ENCODE measurements around the gene AKR7A2. TPM values are rescaled to one million over a fixed set of nuclear protein-coding genes. Genes with fewer than 3 reads are reported as not detected.
"Not testable (repeated sequence)": the region's sequence is repeated elsewhere in the genome, so short reads cannot be mapped to it uniquely, and the experiment has no call there.

AKR7A2 gene
- total RNA-seq, 4 donors from 2014 or later: 51.6 to 73.6 (median 59.0) TPM

DNA sequence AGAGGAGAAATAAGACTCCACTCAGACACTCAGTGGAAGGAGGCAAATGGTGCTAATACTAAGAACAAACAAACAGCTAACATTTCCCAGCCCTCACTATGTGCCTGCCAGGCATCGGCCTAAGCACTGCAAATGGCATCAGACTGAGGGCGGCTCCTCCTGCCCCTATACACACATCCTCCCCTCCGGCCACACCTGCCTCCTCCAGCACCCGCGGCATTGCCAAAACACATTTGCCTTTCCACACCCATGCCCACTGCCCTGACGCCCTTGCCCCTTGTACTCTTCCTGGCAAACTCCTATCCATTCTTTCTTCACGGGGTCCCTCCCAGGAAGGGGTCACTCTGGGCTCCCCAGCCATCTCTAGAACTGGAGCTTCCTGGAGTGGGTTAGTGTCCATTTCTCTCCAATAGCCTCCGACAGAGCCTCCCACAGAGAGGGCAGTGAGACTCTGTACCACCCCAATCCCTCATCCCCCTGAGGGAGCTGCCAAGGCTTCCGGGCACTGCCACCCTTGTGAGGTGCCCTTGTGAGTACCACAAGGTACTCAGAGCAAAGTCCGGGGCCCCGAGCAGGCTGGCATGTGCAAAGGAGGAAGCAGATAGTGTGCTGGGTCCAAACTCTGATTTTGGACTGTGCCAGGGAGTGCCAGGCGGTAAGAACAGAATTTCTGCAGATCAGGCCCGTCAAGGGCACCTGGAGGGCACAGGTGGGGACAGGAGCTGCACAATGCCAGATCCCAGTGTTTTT is 24.3 kb downstream of the AKR7A2 start:
- ATAC-seq (ENCODE audit: low FRiP score) (no peak), DNase-seq (ENCODE audit: low spot score) (no peak)
- TF ChIP-seq, protein P1, sequence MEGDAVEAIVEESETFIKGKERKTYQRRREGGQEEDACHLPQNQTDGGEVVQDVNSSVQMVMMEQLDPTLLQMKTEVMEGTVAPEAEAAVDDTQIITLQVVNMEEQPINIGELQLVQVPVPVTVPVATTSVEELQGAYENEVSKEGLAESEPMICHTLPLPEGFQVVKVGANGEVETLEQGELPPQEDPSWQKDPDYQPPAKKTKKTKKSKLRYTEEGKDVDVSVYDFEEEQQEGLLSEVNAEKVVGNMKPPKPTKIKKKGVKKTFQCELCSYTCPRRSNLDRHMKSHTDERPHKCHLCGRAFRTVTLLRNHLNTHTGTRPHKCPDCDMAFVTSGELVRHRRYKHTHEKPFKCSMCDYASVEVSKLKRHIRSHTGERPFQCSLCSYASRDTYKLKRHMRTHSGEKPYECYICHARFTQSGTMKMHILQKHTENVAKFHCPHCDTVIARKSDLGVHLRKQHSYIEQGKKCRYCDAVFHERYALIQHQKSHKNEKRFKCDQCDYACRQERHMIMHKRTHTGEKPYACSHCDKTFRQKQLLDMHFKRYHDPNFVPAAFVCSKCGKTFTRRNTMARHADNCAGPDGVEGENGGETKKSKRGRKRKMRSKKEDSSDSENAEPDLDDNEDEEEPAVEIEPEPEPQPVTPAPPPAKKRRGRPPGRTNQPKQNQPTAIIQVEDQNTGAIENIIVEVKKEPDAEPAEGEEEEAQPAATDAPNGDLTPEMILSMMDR (IDR thresholded peaks at IDR 0.05): no peak

DNA sequence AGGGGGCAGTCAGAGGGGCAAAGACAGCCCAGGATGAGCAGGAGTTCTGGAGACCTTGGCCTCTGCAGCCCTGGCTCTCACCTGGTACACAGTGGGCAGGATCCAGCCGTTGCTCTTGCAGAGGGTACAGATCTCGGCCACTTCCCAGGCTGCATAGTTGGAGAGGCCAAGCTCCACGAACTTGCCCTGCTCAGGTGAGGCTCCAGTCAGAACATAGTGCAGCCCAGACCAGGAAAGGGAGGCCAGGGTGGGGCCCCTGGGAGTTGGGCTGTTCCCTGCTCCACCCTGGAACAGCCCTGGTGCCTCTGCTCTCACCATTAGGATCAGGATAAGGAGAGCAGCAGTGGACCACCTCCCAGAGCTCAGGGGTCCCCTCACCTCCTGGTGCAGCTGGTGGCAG is 26.1 kb downstream of the AKR7A2 start:
- not testable (repeated sequence) for DNase-seq (ENCODE audit: low spot score); ATAC-seq (ENCODE audit: low FRiP score)

DNA sequence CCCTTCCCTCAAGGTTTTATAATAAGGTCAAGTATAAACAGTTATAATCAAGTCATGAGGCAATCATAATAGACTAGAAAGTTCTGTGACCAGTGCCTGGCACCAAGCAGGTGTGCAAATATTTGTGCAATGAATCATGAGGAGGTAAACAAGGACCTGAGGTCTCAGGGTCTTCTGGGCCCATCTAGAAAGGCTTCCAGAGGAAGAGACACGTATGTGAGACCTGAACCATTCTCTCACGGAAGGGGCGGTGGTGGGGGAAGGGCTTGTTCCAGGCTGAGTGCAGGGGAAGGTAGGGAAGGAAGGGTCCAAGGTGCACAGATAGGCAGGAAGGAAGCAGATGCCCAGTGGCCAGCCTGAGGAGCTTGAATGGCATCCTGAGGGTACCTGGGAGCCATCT is 26.6 kb downstream of the AKR7A2 start:
- DNase-seq (ENCODE audit: low spot score); ATAC-seq (ENCODE audit: low FRiP score): not testable (repeated sequence)

DNA sequence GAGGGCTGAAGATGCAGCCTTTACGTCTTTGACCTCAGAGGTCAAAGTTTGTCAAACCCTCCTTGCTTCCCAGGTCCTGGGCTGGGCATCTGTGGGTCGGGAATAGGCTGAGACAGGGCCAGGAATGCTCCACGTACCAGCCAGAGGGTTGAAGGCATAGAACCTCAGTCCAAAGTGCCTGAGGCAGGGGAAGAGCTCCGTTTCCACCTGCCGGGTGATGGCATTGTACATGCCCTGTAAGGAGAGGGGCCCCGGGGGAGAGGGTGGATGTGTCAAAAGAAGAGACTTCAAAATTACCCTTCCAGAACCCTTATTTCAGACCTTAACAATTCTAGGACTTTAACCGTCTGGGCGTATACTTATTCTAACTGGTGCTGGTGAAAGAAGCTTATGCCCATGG is 27.1 kb downstream of the AKR7A2 start:
- TF ChIP-seq, protein P1 (IDR thresholded peaks at IDR 0.05): no peak
- ATAC-seq (ENCODE audit: low FRiP score) (no peak), DNase-seq (ENCODE audit: low spot score) (no peak)

DNA sequence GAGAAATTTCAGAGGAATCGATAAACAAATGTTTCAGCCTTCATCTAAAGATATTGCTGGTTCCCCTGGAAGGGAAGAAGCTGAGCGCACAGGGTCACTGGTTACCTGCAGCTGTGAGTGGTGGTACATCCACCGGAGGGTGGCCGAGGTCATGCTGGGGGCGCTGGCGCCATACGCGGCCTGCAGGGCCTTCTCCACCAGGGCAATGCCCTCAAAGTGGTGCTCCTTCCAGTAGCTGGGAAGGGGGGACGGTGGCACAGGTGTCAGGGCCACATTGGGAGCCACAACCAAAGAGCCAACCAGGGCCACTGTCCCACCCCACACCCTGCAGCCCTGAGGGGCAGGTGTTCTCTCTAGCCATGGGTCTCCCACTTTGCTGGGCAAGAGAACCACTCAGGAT is 28.1 kb downstream of the AKR7A2 start:
- TF ChIP-seq, protein P1 (IDR thresholded peaks at IDR 0.05): no peak
- DNase-seq (ENCODE audit: low spot score) (no peak), ATAC-seq (ENCODE audit: low FRiP score) (no peak)

DNA sequence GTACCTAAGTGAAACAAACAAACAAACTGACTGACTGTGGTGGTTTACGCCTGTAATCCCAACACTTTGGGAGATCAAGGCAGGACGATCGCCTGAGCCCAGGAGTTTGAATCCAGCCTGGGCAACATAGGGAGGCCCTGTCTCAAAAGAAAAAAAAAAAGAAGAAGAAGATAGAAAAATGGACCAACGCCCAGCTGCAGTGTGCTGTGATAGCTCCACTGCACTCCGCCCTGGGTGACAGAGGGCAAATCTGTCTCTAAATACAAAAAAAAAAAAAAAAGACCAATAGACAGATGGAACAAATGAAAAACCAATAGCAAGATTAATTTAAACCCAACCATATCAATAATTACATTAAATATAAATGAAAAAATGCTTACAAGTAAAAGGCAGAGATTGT is 37.3 kb downstream of the AKR7A2 start:
- ATAC-seq (ENCODE audit: low FRiP score) (no peak), DNase-seq (ENCODE audit: low spot score) (no peak)
- TF ChIP-seq, protein P1 (IDR thresholded peaks at IDR 0.05): no peak

DNA sequence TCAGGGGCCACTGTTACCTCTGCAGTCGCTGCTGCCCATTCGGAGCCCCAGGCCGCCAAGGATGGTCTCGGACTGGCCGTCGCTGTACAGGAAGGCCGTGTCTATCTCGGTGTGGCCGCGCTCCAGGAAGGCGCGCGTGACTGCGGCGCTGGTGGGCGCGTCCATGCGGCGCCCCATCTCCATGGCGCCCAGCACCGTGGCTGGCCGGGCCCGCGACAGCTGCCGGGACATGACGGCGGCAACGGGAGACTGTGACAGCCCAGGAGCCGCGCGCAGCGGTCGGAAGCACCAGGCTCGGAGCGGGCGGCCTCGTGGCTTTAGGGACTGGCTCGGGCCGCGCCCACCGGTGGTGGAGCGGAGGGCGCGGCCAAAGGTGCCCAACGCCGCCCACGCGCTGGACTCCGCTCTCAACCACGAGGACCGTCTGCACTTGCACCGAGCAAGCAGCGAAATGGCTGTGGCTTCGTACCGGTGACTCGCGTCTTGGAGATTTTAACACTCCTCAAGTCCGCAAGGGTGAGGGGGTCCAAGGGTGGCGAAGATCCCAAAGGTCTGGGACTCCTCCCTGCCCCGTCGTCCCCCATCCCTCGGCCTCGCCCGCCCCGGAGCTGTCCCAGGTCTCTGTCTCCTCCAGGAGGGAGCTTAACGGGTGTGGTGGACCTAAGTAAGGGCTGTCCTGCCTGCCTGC is 38.0 kb downstream of the AKR7A2 start:
- DNase-seq (ENCODE audit: low spot score): not testable (repeated sequence)
- ATAC-seq (ENCODE audit: low FRiP score): peak; percentile 53

DNA sequence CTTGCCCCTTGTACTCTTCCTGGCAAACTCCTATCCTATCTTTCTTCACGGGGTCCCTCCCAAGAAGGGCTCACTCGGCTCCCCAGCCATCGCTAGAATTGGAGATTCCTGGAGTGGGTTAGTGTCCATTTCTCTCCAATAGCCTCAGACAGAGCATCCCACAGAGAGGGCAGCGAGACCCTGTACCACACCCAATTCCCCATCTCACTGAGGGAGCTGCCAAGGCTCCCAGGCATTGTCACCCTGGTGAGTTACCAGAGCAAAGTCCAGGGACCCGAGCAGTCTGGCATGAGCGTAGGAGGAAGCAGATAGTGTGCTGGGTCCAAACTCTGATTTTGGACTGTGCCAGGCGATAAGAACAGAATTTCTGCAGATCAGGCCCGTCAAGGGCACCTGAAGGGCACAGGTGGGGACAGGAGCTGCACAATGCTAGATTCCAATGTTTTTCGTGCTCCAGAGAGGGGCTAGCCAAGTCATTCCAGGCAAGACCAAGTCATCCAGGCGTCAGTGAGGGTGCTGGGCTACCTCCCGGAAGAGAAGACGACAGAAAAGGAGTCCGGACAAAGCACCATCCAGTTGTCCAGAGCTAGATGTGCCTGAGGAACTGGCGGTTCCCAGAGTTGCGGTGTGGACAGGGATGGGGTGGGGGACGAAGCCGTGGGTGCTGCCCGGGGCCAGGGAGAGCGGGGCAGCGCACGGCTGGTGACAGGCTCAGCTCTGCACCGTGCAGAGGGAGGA is 38.7 kb downstream of the AKR7A2 start:
- TF ChIP-seq, protein P1 (IDR thresholded peaks at IDR 0.05): no peak
- ATAC-seq (ENCODE audit: low FRiP score): no peak
- DNase-seq (ENCODE audit: low spot score): no peak

Measured in omental fat pad (tissue), 4 donors.